Measurements from ENCODE around the gene SMIM11.

SMIM11 gene

GRCh38 chr21:34343838-34344381 is 31.4 kb upstream of the SMIM11 start:
- Histone ChIP-seq H3K27me3 (ENCODE audit: insufficient read depth, low read depth) (no peaks in the 10 kb centered on the region), H3K4me2 (no peak overlapping the region), H3K9ac (no peak overlapping the region), H3K36me3 (ENCODE audit: insufficient read depth) (no peaks in the 10 kb centered on the region), H2AFZ (ENCODE audit: low read depth) (no peak overlapping the region), H3K79me2 (ENCODE audit: insufficient read depth, low read depth) (no peaks in the 10 kb centered on the region), H4K20me1 (ENCODE audit: insufficient read depth) (no peaks in the 10 kb centered on the region), H3K27ac (no peak overlapping the region), H3K4me3 (IDR thresholded peaks at IDR 0.05; ENCODE audit: insufficient read depth, low read depth, low read length) (no peak overlapping the region), H3K4me1 (ENCODE audit: low read depth, poor library complexity, severe bottlenecking) (no peaks in the 10 kb centered on the region)
- TF ChIP-seq, protein P1, sequence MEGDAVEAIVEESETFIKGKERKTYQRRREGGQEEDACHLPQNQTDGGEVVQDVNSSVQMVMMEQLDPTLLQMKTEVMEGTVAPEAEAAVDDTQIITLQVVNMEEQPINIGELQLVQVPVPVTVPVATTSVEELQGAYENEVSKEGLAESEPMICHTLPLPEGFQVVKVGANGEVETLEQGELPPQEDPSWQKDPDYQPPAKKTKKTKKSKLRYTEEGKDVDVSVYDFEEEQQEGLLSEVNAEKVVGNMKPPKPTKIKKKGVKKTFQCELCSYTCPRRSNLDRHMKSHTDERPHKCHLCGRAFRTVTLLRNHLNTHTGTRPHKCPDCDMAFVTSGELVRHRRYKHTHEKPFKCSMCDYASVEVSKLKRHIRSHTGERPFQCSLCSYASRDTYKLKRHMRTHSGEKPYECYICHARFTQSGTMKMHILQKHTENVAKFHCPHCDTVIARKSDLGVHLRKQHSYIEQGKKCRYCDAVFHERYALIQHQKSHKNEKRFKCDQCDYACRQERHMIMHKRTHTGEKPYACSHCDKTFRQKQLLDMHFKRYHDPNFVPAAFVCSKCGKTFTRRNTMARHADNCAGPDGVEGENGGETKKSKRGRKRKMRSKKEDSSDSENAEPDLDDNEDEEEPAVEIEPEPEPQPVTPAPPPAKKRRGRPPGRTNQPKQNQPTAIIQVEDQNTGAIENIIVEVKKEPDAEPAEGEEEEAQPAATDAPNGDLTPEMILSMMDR (conservative IDR thresholded peaks at IDR 0.05; ENCODE audit: low read depth, low read length) = no peak

DNA sequence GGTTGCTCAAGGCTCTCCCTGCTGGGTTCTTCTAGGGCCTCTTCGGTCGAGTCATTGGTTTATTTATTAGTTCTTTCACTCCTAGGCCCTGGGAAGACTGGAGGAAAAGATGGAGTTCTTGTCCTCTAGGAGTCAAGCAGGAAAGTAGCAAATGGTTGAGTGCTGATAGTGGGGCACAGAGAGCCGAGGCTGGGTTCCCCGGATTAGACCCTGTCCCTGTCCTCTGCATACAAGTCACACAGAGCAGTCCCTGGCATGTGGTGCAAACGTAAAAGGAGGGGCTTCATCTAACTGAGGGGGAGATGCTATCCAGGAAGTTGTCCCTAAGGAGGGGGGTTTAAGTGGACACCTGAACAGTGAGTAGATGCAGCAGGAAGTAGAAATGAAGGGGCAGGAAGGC is 30.7 kb upstream of the SMIM11 start:
- Histone ChIP-seq H3K27me3 (ENCODE audit: insufficient read depth, low read depth) (no peaks in the 10 kb centered on the region), H3K36me3 (ENCODE audit: insufficient read depth) (no peaks in the 10 kb centered on the region), H3K4me3 (IDR thresholded peaks at IDR 0.05; ENCODE audit: insufficient read depth, low read depth, low read length) (no peak overlapping the region), H4K20me1 (ENCODE audit: insufficient read depth) (no peaks in the 10 kb centered on the region), H2AFZ (ENCODE audit: low read depth) (no peak overlapping the region), H3K4me1 (ENCODE audit: low read depth, poor library complexity, severe bottlenecking) (no peaks in the 10 kb centered on the region), H3K4me2 (no peak overlapping the region), H3K79me2 (ENCODE audit: insufficient read depth, low read depth) (no peaks in the 10 kb centered on the region), H3K27ac (no peak overlapping the region), H3K9ac (no peak overlapping the region)
- TF ChIP-seq, protein P1 (conservative IDR thresholded peaks at IDR 0.05; ENCODE audit: low read depth, low read length) = no peak

DNA sequence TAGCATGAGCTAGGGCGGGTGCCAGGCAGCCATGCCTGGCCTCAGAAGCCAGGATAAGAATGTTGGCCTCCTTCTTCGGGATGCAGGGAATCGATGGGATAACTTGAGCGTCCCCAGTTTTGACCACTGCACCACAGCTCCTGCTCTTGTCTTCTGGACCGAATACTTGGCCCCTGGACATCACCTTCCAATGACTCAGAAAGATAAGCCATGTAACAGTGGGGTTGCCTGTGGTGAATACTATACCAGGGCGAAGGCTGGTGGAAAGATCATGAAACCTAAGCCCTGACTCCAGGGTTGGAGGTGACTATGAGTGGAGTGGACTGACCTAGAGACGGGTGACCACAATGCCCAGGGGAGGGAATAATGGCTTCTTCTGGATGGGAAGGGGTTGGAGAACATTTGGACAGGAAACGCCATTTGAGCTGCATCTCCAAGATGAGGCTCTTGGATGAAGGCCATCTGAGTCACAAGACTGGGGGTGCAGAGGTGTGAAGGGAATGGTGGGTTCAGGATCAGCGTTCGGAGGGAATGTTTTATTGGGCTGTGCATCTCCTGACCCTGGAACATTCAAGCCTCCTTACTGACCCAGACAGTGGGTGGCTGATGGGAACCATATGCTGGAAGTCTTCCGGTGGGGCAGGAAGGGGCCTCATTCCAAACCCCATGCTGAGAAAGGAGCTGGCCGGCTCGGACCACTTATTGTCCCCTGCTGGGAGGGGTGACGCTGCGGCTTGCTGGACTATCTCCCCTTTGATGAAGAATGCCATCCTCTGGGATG is 30.0 kb upstream of the SMIM11 start:
- Histone ChIP-seq H4K20me1 (ENCODE audit: insufficient read depth) (no peaks in the 10 kb centered on the region), H3K4me1 (ENCODE audit: low read depth, poor library complexity, severe bottlenecking) (no peaks in the 10 kb centered on the region), H3K36me3 (ENCODE audit: insufficient read depth) (no peaks in the 10 kb centered on the region), H2AFZ (ENCODE audit: low read depth) (no peak overlapping the region), H3K27ac (no peak overlapping the region), H3K4me3 (IDR thresholded peaks at IDR 0.05; ENCODE audit: insufficient read depth, low read depth, low read length) (no peak overlapping the region), H3K27me3 (ENCODE audit: insufficient read depth, low read depth) (no peaks in the 10 kb centered on the region), H3K4me2 (no peak overlapping the region), H3K9ac (no peak overlapping the region), H3K79me2 (ENCODE audit: insufficient read depth, low read depth) (no peaks in the 10 kb centered on the region)
- TF ChIP-seq, protein P1 (conservative IDR thresholded peaks at IDR 0.05; ENCODE audit: low read depth, low read length) = no peak

DNA sequence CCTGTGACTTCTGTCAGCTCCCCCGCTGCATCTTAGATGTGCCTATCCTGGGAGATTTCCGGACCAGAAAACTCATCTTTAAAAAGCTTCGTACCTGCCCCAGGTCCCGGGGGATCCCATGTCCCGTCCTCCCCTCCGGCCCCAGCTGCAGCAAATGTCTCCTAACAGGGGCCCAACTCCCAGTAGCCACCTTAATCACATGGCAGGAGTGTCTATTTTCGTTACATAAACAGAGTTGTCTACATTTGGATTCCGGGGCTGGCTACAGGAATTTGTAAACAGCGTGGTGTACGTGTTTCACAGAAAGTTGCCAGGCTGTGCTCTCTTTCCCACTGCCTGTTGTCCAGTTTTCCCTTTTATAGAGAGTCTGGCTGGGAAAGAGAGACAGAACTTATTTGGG is 29.4 kb upstream of the SMIM11 start:
- TF ChIP-seq, protein P1 (conservative IDR thresholded peaks at IDR 0.05; ENCODE audit: low read depth, low read length) = no peak
- H3K27me3 ChIP-seq (ENCODE audit: insufficient read depth, low read depth) = no peaks in the 10 kb centered on the region
- no peaks in the 10 kb centered on the region for H3K79me2 ChIP-seq (ENCODE audit: insufficient read depth, low read depth)
- no peak overlapping the region for H3K27ac ChIP-seq
- no peak overlapping the region for H2AFZ ChIP-seq (ENCODE audit: low read depth)
- H3K4me3 ChIP-seq (IDR thresholded peaks at IDR 0.05; ENCODE audit: insufficient read depth, low read depth, low read length) = no peak overlapping the region
- no peak overlapping the region for H3K4me2 ChIP-seq
- H3K4me1 ChIP-seq (ENCODE audit: low read depth, poor library complexity, severe bottlenecking) = no peaks in the 10 kb centered on the region
- H3K9ac ChIP-seq = no peak overlapping the region
- H3K36me3 ChIP-seq (ENCODE audit: insufficient read depth) = no peaks in the 10 kb centered on the region
- H4K20me1 ChIP-seq (ENCODE audit: insufficient read depth) = no peaks in the 10 kb centered on the region

Data from KMS-11 (cell line).